B cell (primary cell): ENCODE data around the gene P2RX2. TPM values are rescaled to one million over a fixed set of nuclear protein-coding genes. Genes with fewer than 3 reads are reported as not detected.

Source experiments
- ATAC-seq: fragments of 200-7000 bp; cut with Tn5 transposase; one replicate; pipeline ENCODE4 v1.10.0; 2021; ENCODE audit warnings: low read depth, mild to moderate bottlenecking, moderate number of reproducible peaks, moderate library complexity
- CTCF ChIA-PET: fragments of 350-600 bp; sonication (Branson Sonifier 250); formaldehyde crosslinking; loops from one replicate; lab custom pipeline; 2021; ENCODE audit warnings: antibody characterized with exemption, inconsistent platforms; lab: Charles Lee
- POLR2A ChIA-PET: fragments of 350-600 bp; sonication (Branson Sonifier 250); formaldehyde crosslinking; loops from one replicate; lab custom pipeline; 2021; ENCODE audit warnings: antibody characterized with exemption; lab: Charles Lee
- DNase-seq: peaks from one replicate; pipeline ENCODE4 v3.0.0; 2013
- H2AFZ ChIP-seq: 2 replicates; pipeline ENCODE4 v1.6.1; 2012; ENCODE audit warnings: mild to moderate bottlenecking, low read depth, low read length; ENCODE audit not compliant: insufficient read depth, poor library complexity, severe bottlenecking
- H3K27ac ChIP-seq, 2 donors: 1 replicate in 1 of 2; 2 replicates in 1 of 2; pipeline ENCODE4 v1.5.1; 2012 to 2013; ENCODE audit warnings: low read length in 2 of 2, mild to moderate bottlenecking in 2 of 2, moderate library complexity in 1 of 2
- H3K27me3 ChIP-seq, 4 experiments: fragments of 200-600 bp in 1 of 4; sonication (generic) in 1 of 4; replicated peaks in 1 of 4; 1 replicate in 2 of 4; 2 replicates in 2 of 4; pipeline versions ENCODE4 v1.6.1 to v1.7.0; 2013 to 2016; ENCODE audit warnings: low read length in 3 of 4, mild to moderate bottlenecking in 2 of 4, mixed read lengths in 1 of 4, moderate library complexity in 1 of 4; ENCODE audit not compliant: insufficient read depth in 4 of 4, control insufficient read depth in 3 of 4; ENCODE audit errors: control extremely low read depth in 1 of 4
- H3K36me3 ChIP-seq, 2 experiments: replicated peaks in 1 of 2; 1 replicate in 1 of 2; 2 replicates in 1 of 2; pipeline versions ENCODE4 v1.6.1 to v1.7.1; 2013; ENCODE audit warnings: low read length in 1 of 2; ENCODE audit not compliant: insufficient read depth in 2 of 2, control insufficient read depth in 1 of 2; ENCODE audit errors: control extremely low read depth in 1 of 2, extremely low read depth in 1 of 2
- H3K4me1 ChIP-seq, 2 donors: fragments of 200-600 bp in 1 of 2; sonication (generic) in 1 of 2; 1 replicate in 1 of 2; 2 replicates in 1 of 2; pipeline versions ENCODE4 v1.5.1 to v1.6.1; 2013 to 2017; ENCODE audit warnings: low read length in 2 of 2; ENCODE audit not compliant: control insufficient read depth in 2 of 2, insufficient read depth in 2 of 2
- H3K4me2 ChIP-seq: replicated peaks from 2 replicates; pipeline ENCODE3; 2012; ENCODE audit warnings: mild to moderate bottlenecking, low read depth, low read length; ENCODE audit not compliant: poor library complexity, severe bottlenecking
- H3K4me3 ChIP-seq, 5 experiments: fragments of 200-600 bp in 1 of 5; sonication (generic) in 1 of 5; 1 replicate in 3 of 5; 2 replicates in 2 of 5; pipeline versions ENCODE4 v1.5.1 to v1.7.0; 2011 to 2016; ENCODE audit warnings: low read length in 4 of 5, mild to moderate bottlenecking in 4 of 5, low read depth in 2 of 5, control low read depth in 1 of 5, moderate library complexity in 1 of 5; ENCODE audit not compliant: insufficient read depth in 1 of 5; ENCODE audit errors: control extremely low read depth in 1 of 5, extremely low read depth in 1 of 5
- H3K79me2 ChIP-seq: fragments of 200-600 bp; sonication (generic); one replicate; pipeline ENCODE4 v1.6.0; 2016; ENCODE audit warnings: low read length; ENCODE audit not compliant: control insufficient read depth, insufficient read depth
- H3K9ac ChIP-seq: fragments of 200-600 bp; sonication (generic); 2 replicates; pipeline ENCODE4 v1.6.1; 2017; ENCODE audit warnings: mild to moderate bottlenecking, low read length, moderate library complexity
- H3K9me3 ChIP-seq, 3 donors: one replicate each; pipeline versions ENCODE4 v1.6.1 to v1.7.1; 2013; ENCODE audit warnings: low read length in 2 of 3; ENCODE audit not compliant: control insufficient read depth in 2 of 3, insufficient read depth in 1 of 3; ENCODE audit errors: control extremely low read depth in 1 of 3
- H4K20me1 ChIP-seq: 2 replicates; pipeline ENCODE4 v1.6.0; 2012; ENCODE audit warnings: mild to moderate bottlenecking, low read length; ENCODE audit not compliant: insufficient read depth, control insufficient read depth, poor library complexity, severe bottlenecking
- H3K27ac Mint-ChIP-seq: one replicate; pipeline ENCODE4 v1.8.0; 2021; ENCODE audit warnings: mixed read lengths
- H3K27me3 Mint-ChIP-seq: one replicate; pipeline ENCODE4 v1.8.0; 2021; ENCODE audit warnings: mixed read lengths
- H3K4me1 Mint-ChIP-seq: one replicate; pipeline ENCODE4 v1.8.0; 2021; ENCODE audit warnings: mixed read lengths
- H3K4me3 Mint-ChIP-seq: one replicate; pipeline ENCODE4 v1.8.0; 2021; ENCODE audit warnings: mixed read lengths
- H3K9me3 Mint-ChIP-seq: one replicate; pipeline ENCODE4 v1.8.0; 2022; ENCODE audit warnings: mixed read lengths; ENCODE audit not compliant: insufficient read depth
- EZH2 ChIP-seq: IDR thresholded peaks from 2 replicates; pipeline ENCODE4 v1.6.1; 2012; ENCODE audit warnings: borderline replicate concordance, low read depth, mild to moderate bottlenecking, moderate library complexity, low read length; ENCODE audit not compliant: insufficient read depth, poor library complexity, severe bottlenecking
- WGBS: methylation state at CpG from one replicate; pipeline ENCODE4 v1.1.5; 2013; ENCODE audit warnings: missing lambda C conversion rate; ENCODE audit not compliant: insufficient coverage; 5-methylcytosine and 5-hydroxymethylcytosine counted together
- intact Hi-C: fragments of 100-400 bp; cut with micrococcal nuclease; formaldehyde crosslinking; loops from one replicate; pipeline ENCODE4 v1.10.0; 2022
- polyA plus RNA-seq: library from polyadenylated mRNA; depleted of rRNA; stranded (reverse); fragments of >200 nt; gene quantifications from 2 replicates; pipeline ENCODE4 v1.2.3, GENCODE V29; 2012
- total RNA-seq, 2 donors: library from RNA; stranded (reverse); fragments of 120-200 nt in 1 of 2; gene quantifications; 1 replicate in 1 of 2; 2 replicates in 1 of 2; pipeline versions ENCODE4 v1.2.3 to v1.2.4, GENCODE V29; 2013 to 2022
- TF ChIP-seq, protein P1 (sequence below): fragments of 200-600 bp; IDR thresholded peaks from one replicate; pipeline ENCODE4 v1.8.0; 2022; ENCODE audit warnings: antibody characterized with exemption, mild to moderate bottlenecking

The P2RX2 gene
- total and polyA plus RNA-seq, 2 donors (not counting 1 experiment from before 2014, with no cell fraction given), result not detected

DNA sequence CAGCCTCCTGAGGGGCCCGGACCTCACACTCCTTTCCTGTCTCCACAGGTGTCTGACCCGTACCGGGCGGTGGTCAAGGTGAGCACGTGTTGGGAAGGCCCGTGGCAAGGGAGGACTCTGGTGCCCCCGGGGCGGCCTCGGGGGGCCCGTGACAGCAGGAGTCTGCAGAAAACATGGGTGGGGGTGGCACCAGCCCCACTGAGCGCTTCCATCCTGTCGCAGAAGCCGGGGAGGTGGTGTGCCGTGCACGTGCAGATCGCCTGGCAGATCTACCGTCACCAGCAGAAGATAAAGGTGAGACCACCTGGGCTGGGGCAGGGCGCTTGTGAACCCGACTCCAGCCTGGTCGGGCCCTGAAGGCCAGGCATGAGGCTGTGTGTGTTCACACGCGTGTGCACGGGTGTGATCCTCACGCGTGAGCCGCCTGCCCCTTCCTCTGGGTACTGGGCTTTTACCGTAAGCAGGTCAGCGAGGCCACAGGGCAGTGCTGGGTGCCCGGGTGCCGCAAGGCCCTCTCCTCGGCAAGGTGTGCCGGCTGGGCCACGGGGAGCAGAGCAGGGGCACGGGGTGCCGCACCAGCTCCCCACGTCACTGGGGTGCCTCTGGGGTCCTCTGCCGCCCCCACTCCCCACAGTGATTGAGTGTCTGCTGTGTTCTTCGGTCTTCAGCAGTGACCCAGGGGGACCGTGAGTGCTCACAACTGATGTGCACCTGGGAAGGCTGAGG, 44.1 kb upstream of the P2RX2 start:
- H3K27me3 Mint-ChIP-seq, result no peaks in the 10 kb centered on the region

DNA sequence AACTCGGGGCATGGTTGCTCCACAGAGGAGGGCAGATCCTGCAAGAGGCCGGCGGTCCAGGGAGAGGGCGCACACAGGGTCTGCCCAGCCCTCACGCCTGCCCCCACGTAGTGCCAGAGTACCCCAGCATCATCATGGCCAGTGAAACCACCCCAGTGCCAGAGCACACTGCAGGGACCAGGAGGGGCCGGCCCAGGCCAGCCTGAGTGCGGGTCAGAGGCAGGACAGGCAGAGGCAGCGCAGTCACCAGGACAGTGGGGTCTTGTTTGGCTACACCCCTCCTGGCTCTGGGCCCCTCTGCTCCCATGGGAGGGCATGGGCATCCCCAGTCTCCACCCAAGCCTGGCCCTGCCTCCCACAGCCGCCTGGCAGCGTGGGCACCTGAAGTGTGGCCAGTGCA, 42.9 kb upstream of the P2RX2 start:
- ATAC-seq, result no peak
- no peak overlapping the region for H3K9ac ChIP-seq
- no peak overlapping the region for H3K4me2 ChIP-seq
- Mint-ChIP-seq H3K9me3 (no peaks in the 10 kb centered on the region), H3K27me3 (no peaks in the 10 kb centered on the region), H3K4me1 (no peaks in the 10 kb centered on the region), H3K27ac (no peak overlapping the region), H3K4me3 (no peak overlapping the region)
- ChIA-PET POLR2A (no interaction called here), CTCF (no interaction called here)
- H4K20me1 ChIP-seq, result peaks cover 5% of the 10 kb centered on the region
- no peak for DNase-seq
- over 99% methylated on average over 9 of the region's 11 CpGs for WGBS
- intact Hi-C loops, result no loop called here
- TF ChIP-seq, protein P1, sequence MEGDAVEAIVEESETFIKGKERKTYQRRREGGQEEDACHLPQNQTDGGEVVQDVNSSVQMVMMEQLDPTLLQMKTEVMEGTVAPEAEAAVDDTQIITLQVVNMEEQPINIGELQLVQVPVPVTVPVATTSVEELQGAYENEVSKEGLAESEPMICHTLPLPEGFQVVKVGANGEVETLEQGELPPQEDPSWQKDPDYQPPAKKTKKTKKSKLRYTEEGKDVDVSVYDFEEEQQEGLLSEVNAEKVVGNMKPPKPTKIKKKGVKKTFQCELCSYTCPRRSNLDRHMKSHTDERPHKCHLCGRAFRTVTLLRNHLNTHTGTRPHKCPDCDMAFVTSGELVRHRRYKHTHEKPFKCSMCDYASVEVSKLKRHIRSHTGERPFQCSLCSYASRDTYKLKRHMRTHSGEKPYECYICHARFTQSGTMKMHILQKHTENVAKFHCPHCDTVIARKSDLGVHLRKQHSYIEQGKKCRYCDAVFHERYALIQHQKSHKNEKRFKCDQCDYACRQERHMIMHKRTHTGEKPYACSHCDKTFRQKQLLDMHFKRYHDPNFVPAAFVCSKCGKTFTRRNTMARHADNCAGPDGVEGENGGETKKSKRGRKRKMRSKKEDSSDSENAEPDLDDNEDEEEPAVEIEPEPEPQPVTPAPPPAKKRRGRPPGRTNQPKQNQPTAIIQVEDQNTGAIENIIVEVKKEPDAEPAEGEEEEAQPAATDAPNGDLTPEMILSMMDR, result no peak
- no peak for TF ChIP-seq EZH2
- H3K4me3 ChIP-seq, result no peak overlapping the region
- H3K79me2 ChIP-seq, result no peaks in the 10 kb centered on the region
- H2AFZ ChIP-seq, result no peak overlapping the region
- H3K4me1 ChIP-seq, result no peaks in the 10 kb centered on the region
- no peaks in the 10 kb centered on the region for H3K27me3 ChIP-seq
- peaks cover 0 to 45% of the 10 kb centered on the region in 2 experiments for H3K36me3 ChIP-seq
- H3K27ac ChIP-seq, result no peak overlapping the region
- H3K9me3 ChIP-seq, result no peaks in the 10 kb centered on the region

More for the DNA sequence above, 44.1 kb upstream of the P2RX2 start:
- DNase-seq (no peak), ATAC-seq (no peak)
- no peak overlapping the region for H3K4me3 Mint-ChIP-seq
- H3K27ac Mint-ChIP-seq, result no peak overlapping the region
- Histone ChIP-seq H3K9me3 (no peaks in the 10 kb centered on the region), H2AFZ (no peak overlapping the region), H3K4me2 (no peak overlapping the region), H3K36me3 (peaks cover 0 to 43% of the 10 kb centered on the region in 2 experiments), H3K79me2 (no peaks in the 10 kb centered on the region), H3K4me1 (no peaks in the 10 kb centered on the region), H3K4me3 (no peak overlapping the region), H3K27me3 (no peaks in the 10 kb centered on the region), H3K9ac (no peak overlapping the region), H3K27ac (no peak overlapping the region), H4K20me1 (peaks cover 12% of the 10 kb centered on the region)
- 97% methylated on average over 39 of the region's 39 CpGs for WGBS
- intact Hi-C loops, result no loop called here
- no peaks in the 10 kb centered on the region for H3K4me1 Mint-ChIP-seq
- ChIA-PET POLR2A (no interaction called here), CTCF (no interaction called here)
- TF ChIP-seq EZH2, result no peak
- TF ChIP-seq, protein P1, result no peak
- no peaks in the 10 kb centered on the region for H3K9me3 Mint-ChIP-seq
